ENCODE results near the gene CPSF3. TPM values are rescaled to one million over a fixed set of nuclear protein-coding genes. Genes with fewer than 3 reads are reported as not detected.

The CPSF3 gene
- total and polyA plus RNA-seq, 2 of the 8 experiments (the other 6 are each of a cell fraction or from before 2014, with no cell fraction given), result 44.5 to 93.3 TPM

DNA sequence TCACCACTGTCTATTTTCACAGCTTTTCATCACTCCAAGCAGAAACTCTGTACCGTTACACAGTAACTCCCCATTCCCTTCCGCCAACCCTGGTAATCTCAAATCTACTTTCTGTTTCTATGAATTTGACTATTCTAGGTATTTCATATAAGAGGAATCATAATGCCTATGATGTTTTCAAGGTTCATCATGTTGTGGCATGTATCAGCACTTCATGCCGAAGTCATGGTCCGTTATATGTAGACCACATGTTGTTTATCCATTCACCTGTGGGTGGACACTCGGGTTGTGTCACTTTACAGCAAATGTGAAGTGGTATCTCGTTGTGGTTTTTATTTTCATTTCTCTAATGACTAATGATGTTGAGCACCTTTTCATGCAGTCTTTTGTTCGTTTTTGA is 21.6 kb downstream of the CPSF3 start:
- no peak overlapping the region for H2BK20ac ChIP-seq (ENCODE audit: low read length)
- H3K79me1 ChIP-seq (ENCODE audit: low read depth, low read length), result no peaks in the 10 kb centered on the region; the same call in 1 of the 2 replicates
- H3K23ac ChIP-seq (ENCODE audit: insufficient read length), result no peak overlapping the region
- WGBS, 2 experiments (ENCODE audit: extremely low coverage in 1 of 2, insufficient coverage in 1 of 2, insufficient read length in 1 of 2, insufficient replicate concordance in 2 of 2, low coverage in 1 of 2, low lambda C conversion rate in 2 of 2, missing lambda C conversion rate in 1 of 2), result 93% methylated on average over 7 of the region's 7 CpGs; no CpG with 5 or more reads in 1 of the 2 experiments
- no peak overlapping the region for H4K5ac ChIP-seq (ENCODE audit: insufficient read length, low read depth, low read length)
- H3K9me3 ChIP-seq (ENCODE audit: insufficient read depth in 2 of 2, low read depth in 1 of 2, low read length in 1 of 2), result no peaks in the 10 kb centered on the region
- no peak overlapping the region for H2BK120ac ChIP-seq (replicated peaks; ENCODE audit: low read depth, low read length)
- H3K14ac ChIP-seq (ENCODE audit: insufficient read length), result no peak overlapping the region
- DNase-seq (ENCODE audit: low read depth in 1 of 2, low spot score in 2 of 2), result no peak
- no peak overlapping the region for H3K9ac ChIP-seq (replicated peaks in 1 of 4; ENCODE audit: extremely low read depth in 1 of 4, low read depth in 3 of 4, low read length in 3 of 4)
- no peaks in the 10 kb centered on the region for H3K4me1 ChIP-seq (replicated peaks in 1 of 4; ENCODE audit: control insufficient read depth in 3 of 4, insufficient read depth in 4 of 4, low read length in 3 of 4)
- no peak overlapping the region for H3K18ac ChIP-seq (ENCODE audit: extremely low read depth, low read length)
- no peak overlapping the region for H3K4me2 ChIP-seq (ENCODE audit: insufficient read depth in 1 of 2, low read depth in 2 of 2, low read length in 2 of 2)
- H3K56ac ChIP-seq (replicated peaks; ENCODE audit: insufficient read length, low read depth, low read length), result no peak overlapping the region
- H4K20me1 ChIP-seq (replicated peaks in 1 of 2; ENCODE audit: control insufficient read depth in 1 of 2, insufficient read depth in 2 of 2, low read length in 2 of 2), result peaks cover 0 to 3% of the 10 kb centered on the region in 2 experiments
- no peak overlapping the region for H3K4ac ChIP-seq (replicated peaks; ENCODE audit: insufficient read length, low read depth, low read length)
- no peaks in the 10 kb centered on the region for H3K79me2 ChIP-seq (ENCODE audit: control insufficient read depth in 1 of 2, insufficient read depth in 2 of 2, low read length in 2 of 2)
- H3K23me2 ChIP-seq (ENCODE audit: low read depth, low read length), result no peaks in the 10 kb centered on the region
- no peak for FAIRE-seq
- TF ChIP-seq RBBP5 (IDR thresholded peaks at IDR 0.05; ENCODE audit: borderline replicate concordance, low read depth, low read length) (no peak), CREB1 (IDR thresholded peaks at IDR 0.05) (no peak), HDAC2 (IDR thresholded peaks at IDR 0.05; ENCODE audit: borderline replicate concordance in 1 of 2, low read depth in 2 of 2, low read length in 2 of 2) (no peak), SRF (IDR thresholded peaks at IDR 0.05; ENCODE audit: low read depth, low read length) (no peak), CHD2 (IDR thresholded peaks at IDR 0.05; ENCODE audit: low read length) (no peak), TEAD4 (IDR thresholded peaks at IDR 0.05; ENCODE audit: low read depth, low read length) (no peak), POLR2AphosphoS5 (IDR thresholded peaks at IDR 0.05; ENCODE audit: low read depth, low read length) (no peak)
- TF ChIP-seq, protein P1, sequence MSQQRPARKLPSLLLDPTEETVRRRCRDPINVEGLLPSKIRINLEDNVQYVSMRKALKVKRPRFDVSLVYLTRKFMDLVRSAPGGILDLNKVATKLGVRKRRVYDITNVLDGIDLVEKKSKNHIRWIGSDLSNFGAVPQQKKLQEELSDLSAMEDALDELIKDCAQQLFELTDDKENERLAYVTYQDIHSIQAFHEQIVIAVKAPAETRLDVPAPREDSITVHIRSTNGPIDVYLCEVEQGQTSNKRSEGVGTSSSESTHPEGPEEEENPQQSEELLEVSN (IDR thresholded peaks at IDR 0.05), result no peak
- ChIA-PET CTCF (ENCODE audit: partially characterized antibody) (interaction anchor here (1.2 kb wide), 1 partner anchor 9 kb away, joined by 3 read pairs; no protein-coding TSS in a partner anchor), POLR2A (ENCODE audit: partially characterized antibody) (no interaction called here)
- no peak overlapping the region for H2BK5ac ChIP-seq (ENCODE audit: low read depth, low read length)
- H2BK15ac ChIP-seq (ENCODE audit: low read length), result no peak overlapping the region
- no peak overlapping the region for H4K91ac ChIP-seq (replicated peaks; ENCODE audit: insufficient read length, low read length)
- H2AFZ ChIP-seq (ENCODE audit: low read length), result no peak overlapping the region
- no peak overlapping the region for H2AK5ac ChIP-seq (ENCODE audit: low read depth, low read length)
- H3K27ac ChIP-seq (ENCODE audit: low read depth, low read length), result no peak overlapping the region
- no peaks in the 10 kb centered on the region; a peak in 1 of 7 replicates for H3K27me3 ChIP-seq (replicated peaks in 1 of 4; ENCODE audit: control insufficient read depth in 3 of 4, extremely low read depth in 1 of 4, insufficient read depth in 3 of 4, low read length in 3 of 4)
- no peak overlapping the region for H3K4me3 ChIP-seq (ENCODE audit: extremely low read depth in 1 of 4, insufficient read depth in 2 of 4, low read depth in 3 of 4, low read length in 4 of 4)
- H2BK12ac ChIP-seq (ENCODE audit: low read depth, low read length), result no peak overlapping the region
- H4K8ac ChIP-seq (ENCODE audit: extremely low read depth, insufficient read depth, low read length), result no peak overlapping the region
- peaks cover 8 to 72% (median 45%) of the 10 kb centered on the region in 4 experiments for H3K36me3 ChIP-seq (ENCODE audit: control insufficient read depth in 2 of 4, insufficient read depth in 4 of 4, low read length in 3 of 4)
